GM06990 (cell line): ENCODE data around the gene TBXAS1.

Experiments used
- DNase-seq: peaks from one replicate; pipeline ENCODE4 v3.0.0-alpha.2; 2011; ENCODE audit not compliant: insufficient read length; ENCODE audit errors: extremely low read depth
- H3K27me3 ChIP-seq: replicated peaks from 2 replicates; pipeline ENCODE4 v1.6.0; 2011; ENCODE audit warnings: low read length; ENCODE audit not compliant: control insufficient read depth, insufficient read depth
- H3K36me3 ChIP-seq: 2 replicates; pipeline ENCODE4 v1.5.1; 2011; ENCODE audit warnings: low read length; ENCODE audit not compliant: control insufficient read depth, insufficient read depth
- H3K4me3 ChIP-seq: replicated peaks from 2 replicates; pipeline ENCODE4 v1.5.1; 2011; ENCODE audit warnings: low read depth, mild to moderate bottlenecking, control low read depth, low read length
- TF ChIP-seq, protein P1 (sequence below): IDR thresholded peaks from 2 replicates; pipeline ENCODE4 v1.5.1; 2011; ENCODE audit warnings: low read length, control low read depth, mild to moderate bottlenecking, inconsistent platforms; ENCODE audit not compliant: insufficient read depth, poor library complexity, severe bottlenecking

The TBXAS1 gene

DNA sequence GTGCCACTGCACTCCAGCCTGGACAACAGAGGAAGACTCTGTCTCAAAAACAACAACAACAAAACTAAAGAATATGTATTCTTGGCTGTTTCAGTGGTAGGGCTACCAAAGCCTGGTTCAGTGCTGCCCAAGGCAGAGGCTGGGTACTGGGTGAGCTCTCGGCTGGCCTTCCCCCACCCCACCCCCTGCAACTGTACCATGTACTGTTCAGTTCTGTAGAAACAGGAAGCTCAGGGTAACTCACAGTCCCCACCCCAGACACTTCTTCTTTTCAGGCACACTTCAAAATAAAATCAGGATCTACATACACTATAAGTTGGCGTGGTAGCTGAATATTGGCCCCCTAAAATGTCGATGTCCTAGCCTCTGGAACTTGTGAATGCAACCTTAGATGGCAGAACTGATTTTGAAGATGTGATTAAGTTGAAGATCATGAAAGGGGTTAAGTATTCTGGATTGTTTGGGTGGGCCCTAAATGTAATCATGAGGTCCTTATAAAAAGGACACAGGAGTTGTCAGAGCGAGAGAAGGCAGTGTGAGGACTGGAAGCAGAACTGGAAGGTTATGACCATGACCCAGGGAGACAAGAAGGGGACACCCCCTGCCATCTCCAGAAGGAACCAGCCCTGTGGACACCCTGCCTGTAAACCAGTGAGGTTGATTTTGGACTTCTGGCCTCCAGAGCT is 31.2 kb downstream of the TBXAS1 start:
- no peak overlapping the region for H3K4me3 ChIP-seq
- TF ChIP-seq, protein P1, sequence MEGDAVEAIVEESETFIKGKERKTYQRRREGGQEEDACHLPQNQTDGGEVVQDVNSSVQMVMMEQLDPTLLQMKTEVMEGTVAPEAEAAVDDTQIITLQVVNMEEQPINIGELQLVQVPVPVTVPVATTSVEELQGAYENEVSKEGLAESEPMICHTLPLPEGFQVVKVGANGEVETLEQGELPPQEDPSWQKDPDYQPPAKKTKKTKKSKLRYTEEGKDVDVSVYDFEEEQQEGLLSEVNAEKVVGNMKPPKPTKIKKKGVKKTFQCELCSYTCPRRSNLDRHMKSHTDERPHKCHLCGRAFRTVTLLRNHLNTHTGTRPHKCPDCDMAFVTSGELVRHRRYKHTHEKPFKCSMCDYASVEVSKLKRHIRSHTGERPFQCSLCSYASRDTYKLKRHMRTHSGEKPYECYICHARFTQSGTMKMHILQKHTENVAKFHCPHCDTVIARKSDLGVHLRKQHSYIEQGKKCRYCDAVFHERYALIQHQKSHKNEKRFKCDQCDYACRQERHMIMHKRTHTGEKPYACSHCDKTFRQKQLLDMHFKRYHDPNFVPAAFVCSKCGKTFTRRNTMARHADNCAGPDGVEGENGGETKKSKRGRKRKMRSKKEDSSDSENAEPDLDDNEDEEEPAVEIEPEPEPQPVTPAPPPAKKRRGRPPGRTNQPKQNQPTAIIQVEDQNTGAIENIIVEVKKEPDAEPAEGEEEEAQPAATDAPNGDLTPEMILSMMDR = no peak
- H3K27me3 ChIP-seq = no peaks in the 10 kb centered on the region
- H3K36me3 ChIP-seq = no peaks in the 10 kb centered on the region
- peak; percentile 35 for DNase-seq

DNA sequence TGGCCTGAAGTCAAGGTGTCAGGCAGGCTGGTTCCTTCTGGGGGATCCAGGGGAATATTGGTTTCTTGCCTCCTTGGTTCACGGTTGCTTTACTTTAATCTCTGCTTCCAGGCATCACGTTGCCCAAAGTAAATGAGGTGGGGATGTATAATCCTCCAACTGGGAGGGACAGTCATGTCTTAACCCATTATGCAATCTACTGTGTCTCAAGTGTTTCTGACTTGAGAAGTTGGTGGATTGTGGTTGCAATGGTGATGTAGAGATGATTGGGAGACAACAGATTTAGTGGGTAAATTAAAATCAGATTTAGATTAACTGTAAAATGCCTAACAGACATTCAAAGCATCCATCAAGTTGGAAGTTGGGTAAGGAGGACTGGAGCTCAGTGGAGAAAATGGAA is 32.7 kb downstream of the TBXAS1 start:
- TF ChIP-seq, protein P1 = no peak
- no peaks in the 10 kb centered on the region for H3K27me3 ChIP-seq
- DNase-seq = no peak

DNA sequence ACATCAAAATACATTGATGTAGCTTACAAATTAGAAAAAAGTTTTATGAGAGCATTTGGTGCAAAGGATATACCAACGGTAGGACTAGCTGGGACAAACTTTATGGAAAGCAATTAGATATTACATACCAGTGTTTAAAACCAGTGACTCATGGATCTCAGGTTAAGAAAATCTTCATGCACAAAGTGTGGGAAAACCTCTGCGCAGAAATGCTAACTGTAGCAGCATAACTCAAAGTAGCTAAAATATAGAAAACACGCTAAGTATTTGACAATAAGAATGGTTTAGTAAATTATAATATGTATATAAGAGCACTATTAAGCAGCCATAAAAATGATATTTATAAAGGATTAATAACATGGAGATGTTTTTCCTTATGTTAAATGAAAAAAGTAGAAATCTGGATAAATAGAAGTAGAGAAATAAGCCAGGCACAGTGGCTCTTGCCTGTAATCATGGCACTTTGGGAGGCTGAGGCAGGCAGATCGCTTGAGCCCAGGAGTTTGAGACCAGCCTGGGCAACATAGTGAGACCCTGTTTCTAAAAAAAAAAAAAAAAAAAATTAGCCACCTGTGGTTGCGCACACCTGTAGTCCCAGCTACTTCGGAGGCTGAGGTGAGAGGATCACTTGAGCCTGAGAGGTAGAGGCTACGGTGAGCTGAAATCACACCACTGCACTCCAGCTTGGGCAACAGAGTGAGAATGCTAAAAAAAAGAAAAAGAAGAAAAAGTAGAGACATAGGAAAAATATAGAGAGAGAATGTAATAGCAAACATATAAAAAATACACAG is 37.2 kb downstream of the TBXAS1 start:
- Histone ChIP-seq H3K36me3 (no peaks in the 10 kb centered on the region), H3K4me3 (no peak overlapping the region), H3K27me3 (no peaks in the 10 kb centered on the region)
- no peak for DNase-seq
- TF ChIP-seq, protein P1 = no peak

More for the DNA sequence above, 32.7 kb downstream of the TBXAS1 start:
- H3K4me3 ChIP-seq = no peak overlapping the region
- H3K36me3 ChIP-seq = no peaks in the 10 kb centered on the region

DNA sequence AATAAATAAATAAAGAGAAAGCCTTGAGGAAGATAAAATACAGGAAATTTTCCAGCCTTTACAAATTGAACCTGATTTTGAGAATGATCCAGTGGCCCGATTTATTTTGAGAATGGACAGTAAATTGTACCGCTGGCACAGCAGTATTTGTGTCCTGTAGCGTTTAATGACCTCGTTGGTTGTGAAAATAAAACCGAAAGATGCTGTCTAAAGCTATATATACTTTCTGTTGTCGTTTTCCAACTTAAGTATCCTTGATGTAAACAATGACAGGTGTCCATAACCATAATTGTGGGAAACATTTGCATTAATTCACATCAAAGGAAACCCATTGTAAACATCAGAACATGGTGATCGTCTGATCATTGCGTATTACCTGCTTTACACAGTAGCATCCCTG is 38.8 kb downstream of the TBXAS1 start:
- TF ChIP-seq, protein P1 = no peak
- H3K36me3 ChIP-seq = no peaks in the 10 kb centered on the region; the same call in 1 of the 2 replicates
- H3K4me3 ChIP-seq = no peak overlapping the region
- DNase-seq = no peak
- H3K27me3 ChIP-seq = no peaks in the 10 kb centered on the region

DNA sequence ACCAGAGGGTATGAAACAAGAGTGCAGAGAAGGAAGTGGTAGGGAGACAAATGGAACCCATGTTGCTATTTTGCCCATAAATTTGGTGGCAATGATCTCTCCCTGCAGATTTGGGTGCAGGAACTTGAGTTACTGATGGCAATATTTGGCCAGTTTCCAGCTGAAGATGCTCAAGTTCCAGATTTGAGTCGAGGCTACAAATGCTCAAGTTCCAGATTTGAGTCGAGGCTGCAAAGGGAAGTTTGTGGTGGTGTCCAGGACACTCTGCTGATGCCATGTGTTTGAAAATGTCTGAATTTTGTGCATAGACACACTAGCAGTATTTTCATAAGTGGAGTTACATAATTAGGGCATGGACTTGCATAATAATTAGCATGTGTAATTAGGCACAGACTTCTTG is 40.8 kb downstream of the TBXAS1 start:
- Histone ChIP-seq H3K36me3 (no peaks in the 10 kb centered on the region; the same call in 1 of the 2 replicates), H3K4me3 (no peak overlapping the region), H3K27me3 (no peaks in the 10 kb centered on the region)
- TF ChIP-seq, protein P1 = no peak
- DNase-seq = no peak
